ENCODE results near the gene LNX1.

The LNX1 gene

GRCh38 chr4:53592686-53593501 lies 1.6 kb upstream of the LNX1 start:
- Mint-ChIP-seq H3K4me3 (no peak overlapping the region), H3K36me3 (no peaks in the 10 kb centered on the region), H3K27me3 (peaks cover 20% of the 10 kb centered on the region), H3K27ac (no peak overlapping the region), H3K4me1 (peaks cover 9% of the 10 kb centered on the region), H3K9me3 (no peaks in the 10 kb centered on the region)
- DNase-seq (ENCODE audit: low spot score in 2 of 2): no peak
- ATAC-seq (ENCODE audit: low read depth): no peak

DNA sequence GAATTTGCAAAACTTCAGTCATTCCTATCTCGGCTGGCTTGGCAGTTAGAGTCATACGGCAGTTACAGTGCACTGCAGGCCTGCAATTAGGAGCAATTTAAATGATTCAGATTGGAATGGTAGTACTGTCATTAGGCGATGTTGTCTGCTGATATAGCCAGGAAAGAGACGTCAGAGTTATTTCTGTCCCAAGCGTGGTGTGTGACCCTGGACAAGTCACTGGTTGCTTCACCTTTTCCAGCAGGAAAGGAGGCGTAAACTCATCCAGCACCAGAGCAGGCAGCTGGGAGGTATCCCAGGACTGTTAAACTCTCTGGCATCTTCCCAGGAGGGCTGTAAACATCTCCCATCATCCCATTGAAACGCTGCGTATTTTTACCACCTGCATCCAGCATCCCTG lies 836 bp upstream of the LNX1 start:
- Mint-ChIP-seq H3K27me3 (peaks cover 16% of the 10 kb centered on the region), H3K36me3 (no peaks in the 10 kb centered on the region), H3K27ac (no peak overlapping the region), H3K9me3 (no peaks in the 10 kb centered on the region), H3K4me1 (peaks cover 9% of the 10 kb centered on the region), H3K4me3 (no peak overlapping the region)
- DNase-seq (ENCODE audit: low spot score in 2 of 2): no peak
- ATAC-seq (ENCODE audit: low read depth): no peak

DNA sequence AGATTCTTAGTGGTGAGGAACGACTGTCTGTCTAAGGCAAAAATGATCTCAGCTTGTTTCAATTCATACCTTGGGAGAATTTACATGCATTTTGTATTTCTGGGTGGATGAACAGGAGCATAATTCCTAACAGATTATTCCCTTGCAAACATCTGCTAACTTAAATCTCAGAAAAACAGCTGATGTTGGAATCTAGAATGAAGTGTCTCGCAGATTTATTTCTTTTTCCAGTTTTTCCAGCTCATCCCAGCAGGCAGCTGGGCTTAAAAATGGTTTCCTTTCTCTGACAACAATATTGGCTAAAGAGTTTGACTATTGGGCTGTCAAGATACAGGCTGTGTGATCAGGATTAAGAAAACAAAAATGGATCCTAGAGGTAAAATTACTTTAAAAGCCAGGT lies 1.1 kb downstream of the LNX1 start:
- H3K4me1 Mint-ChIP-seq: peaks cover 9% of the 10 kb centered on the region
- no peak overlapping the region for H3K4me3 Mint-ChIP-seq
- H3K27ac Mint-ChIP-seq: no peak overlapping the region
- DNase-seq (ENCODE audit: low spot score in 2 of 2) (no peak), ATAC-seq (ENCODE audit: low read depth) (no peak)
- H3K9me3 Mint-ChIP-seq: no peaks in the 10 kb centered on the region
- H3K27me3 Mint-ChIP-seq: peaks cover 15% of the 10 kb centered on the region
- no peaks in the 10 kb centered on the region for H3K36me3 Mint-ChIP-seq

DNA sequence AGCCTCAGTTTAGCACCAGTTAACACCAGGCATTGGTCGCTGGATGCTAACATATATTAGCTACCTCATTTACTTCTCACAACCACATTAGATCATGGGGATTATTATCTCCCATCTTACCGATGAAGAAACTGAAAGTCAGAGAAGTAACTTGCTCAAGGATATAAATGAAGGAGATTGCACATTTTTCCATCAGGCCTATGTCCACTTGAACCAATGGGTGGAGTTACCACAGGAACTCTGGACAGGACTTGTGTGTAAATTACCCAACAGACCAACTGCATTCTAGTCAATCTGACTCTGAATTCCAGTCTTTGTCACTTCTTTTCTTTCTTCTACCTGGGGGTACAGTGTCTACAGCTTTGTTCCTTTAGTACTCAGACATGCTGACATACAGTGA lies 1.8 kb downstream of the LNX1 start:
- no peaks in the 10 kb centered on the region for H3K9me3 Mint-ChIP-seq
- no peak overlapping the region for H3K27ac Mint-ChIP-seq
- no peak for DNase-seq (ENCODE audit: low spot score in 2 of 2)
- peaks cover 15% of the 10 kb centered on the region for H3K27me3 Mint-ChIP-seq
- no peaks in the 10 kb centered on the region for H3K36me3 Mint-ChIP-seq
- no peak overlapping the region for H3K4me3 Mint-ChIP-seq
- ATAC-seq (ENCODE audit: low read depth): no peak
- H3K4me1 Mint-ChIP-seq: peaks cover 9% of the 10 kb centered on the region

- H3K9me3 Mint-ChIP-seq: no peaks in the 10 kb centered on the region
- DNase-seq (ENCODE audit: low spot score in 2 of 2) (no peak), ATAC-seq (ENCODE audit: low read depth) (no peak)
- H3K27ac Mint-ChIP-seq: no peak overlapping the region
- H3K4me1 Mint-ChIP-seq: peaks cover 5% of the 10 kb centered on the region
- peaks cover 13% of the 10 kb centered on the region for H3K27me3 Mint-ChIP-seq
- H3K36me3 Mint-ChIP-seq: no peaks in the 10 kb centered on the region
- no peak overlapping the region for H3K4me3 Mint-ChIP-seq
Observed at GRCh38 chr4:53587135-53587534, 4.2 kb downstream of the LNX1 start.

DNA sequence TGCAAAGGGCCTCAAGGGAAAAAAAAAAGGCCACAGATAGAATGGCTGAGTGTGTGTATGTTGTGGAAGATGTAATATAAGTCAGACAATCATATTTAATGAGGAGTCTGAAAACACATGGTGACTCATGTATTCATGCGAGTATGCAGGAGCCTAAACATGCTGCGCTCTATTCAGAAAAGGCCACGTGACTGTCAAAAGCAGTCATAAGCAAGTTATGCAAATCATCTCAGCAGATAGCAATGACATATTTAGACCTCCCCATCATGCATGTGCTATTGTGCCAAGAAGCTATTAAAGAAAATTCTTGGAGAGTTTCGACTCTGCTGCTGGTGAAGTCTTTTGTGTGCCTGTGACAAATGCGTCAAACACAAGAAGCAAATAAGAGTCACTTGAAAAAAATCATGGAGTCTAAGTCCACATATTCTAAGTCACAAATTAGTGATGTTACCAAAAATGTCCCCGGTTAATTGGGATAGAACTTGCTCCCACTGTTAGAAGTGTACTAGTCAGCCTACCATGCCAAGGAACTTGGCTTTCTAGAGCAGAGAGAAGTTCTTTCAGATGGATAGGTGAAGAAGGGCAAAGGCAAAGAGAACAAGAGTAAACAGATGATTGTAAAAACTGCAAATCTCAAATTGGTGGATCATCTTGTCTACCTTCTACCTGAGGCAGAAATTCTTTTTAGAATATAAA lies 5.0 kb downstream of the LNX1 start:
- Mint-ChIP-seq H3K4me3 (no peak overlapping the region), H3K4me1 (no peaks in the 10 kb centered on the region), H3K27ac (no peak overlapping the region), H3K27me3 (peaks cover 12% of the 10 kb centered on the region), H3K36me3 (no peaks in the 10 kb centered on the region), H3K9me3 (no peaks in the 10 kb centered on the region)
- no peak for ATAC-seq (ENCODE audit: low read depth)
- no peak for DNase-seq (ENCODE audit: low spot score in 2 of 2)

- DNase-seq (ENCODE audit: low spot score in 2 of 2) (no peak), ATAC-seq (ENCODE audit: low read depth) (no peak)
- Mint-ChIP-seq H3K4me3 (no peak overlapping the region), H3K4me1 (no peaks in the 10 kb centered on the region), H3K36me3 (no peaks in the 10 kb centered on the region), H3K27me3 (peaks cover 14% of the 10 kb centered on the region), H3K27ac (no peak overlapping the region), H3K9me3 (no peaks in the 10 kb centered on the region)
Observed at GRCh38 chr4:53584658-53585057, 6.6 kb downstream of the LNX1 start.

- no peak for DNase-seq (ENCODE audit: low spot score in 2 of 2)
- H3K9me3 Mint-ChIP-seq: no peaks in the 10 kb centered on the region
- no peak for ATAC-seq (ENCODE audit: low read depth)
- no peak overlapping the region for H3K27ac Mint-ChIP-seq
- no peak overlapping the region for H3K4me3 Mint-ChIP-seq
- peaks cover 12% of the 10 kb centered on the region for H3K27me3 Mint-ChIP-seq
- no peaks in the 10 kb centered on the region for H3K36me3 Mint-ChIP-seq
- H3K4me1 Mint-ChIP-seq: no peaks in the 10 kb centered on the region
Observed at GRCh38 chr4:53583513-53583912, 7.8 kb downstream of the LNX1 start.

DNA sequence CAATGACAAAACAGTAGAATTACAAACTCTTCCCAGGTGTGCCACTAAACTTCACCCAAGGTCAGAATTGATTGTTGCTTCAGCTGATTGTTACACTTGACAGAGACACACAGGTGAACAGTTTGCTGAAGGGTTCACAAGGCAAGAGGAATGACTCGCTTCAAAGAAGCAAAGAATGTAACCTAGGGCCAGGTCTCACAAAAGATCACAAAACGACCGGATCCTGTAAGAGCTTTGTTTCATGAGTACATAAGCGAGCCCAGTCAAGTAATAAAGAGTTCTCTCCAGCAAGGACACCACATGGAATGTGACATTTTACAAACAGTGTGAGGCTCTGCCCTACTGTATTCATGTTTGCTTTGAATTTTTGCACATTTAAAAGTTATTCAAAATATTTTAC lies 9.1 kb downstream of the LNX1 start:
- Mint-ChIP-seq H3K4me3 (no peak overlapping the region), H3K4me1 (no peaks in the 10 kb centered on the region), H3K9me3 (no peaks in the 10 kb centered on the region), H3K27ac (no peak overlapping the region), H3K36me3 (no peaks in the 10 kb centered on the region), H3K27me3 (peaks cover 11% of the 10 kb centered on the region)
- DNase-seq (ENCODE audit: low spot score in 2 of 2) (no peak), ATAC-seq (ENCODE audit: low read depth) (no peak)

DNA sequence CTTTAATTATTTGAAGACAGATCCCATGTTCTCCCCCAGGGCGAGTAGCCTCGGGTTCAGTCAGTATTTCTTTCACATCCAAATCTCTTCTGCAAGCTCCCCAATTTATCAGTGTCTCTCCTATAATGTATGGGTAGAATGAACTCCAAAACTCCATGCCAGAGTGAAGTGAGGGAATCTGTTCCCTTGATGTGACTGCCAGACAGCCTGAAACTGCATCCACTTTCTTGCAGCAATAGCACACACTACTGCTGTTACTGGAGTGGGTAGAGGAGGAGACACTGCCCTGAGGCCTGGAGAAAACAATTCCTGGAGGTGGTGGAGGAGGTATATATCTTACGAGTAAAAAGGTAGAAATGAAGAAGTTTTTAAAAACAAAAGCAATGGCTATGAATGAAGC lies 11.0 kb downstream of the LNX1 start:
- H3K4me1 Mint-ChIP-seq: no peaks in the 10 kb centered on the region

GRCh38 chr4:53579826-53580225 lies 11.5 kb downstream of the LNX1 start:
- H3K36me3 Mint-ChIP-seq: no peaks in the 10 kb centered on the region

More for the DNA sequence above, 11.0 kb downstream of the LNX1 start:
- no peak overlapping the region for H3K27ac Mint-ChIP-seq
- peaks cover 11% of the 10 kb centered on the region for H3K27me3 Mint-ChIP-seq
- no peak for DNase-seq (ENCODE audit: low spot score in 2 of 2)
- H3K36me3 Mint-ChIP-seq: no peaks in the 10 kb centered on the region
- H3K4me3 Mint-ChIP-seq: no peak overlapping the region
- no peak for ATAC-seq (ENCODE audit: low read depth)
- H3K9me3 Mint-ChIP-seq: no peaks in the 10 kb centered on the region

GRCh38 chr4:53576676-53577372 lies 14.5 kb downstream of the LNX1 start:
- H3K4me1 Mint-ChIP-seq: no peaks in the 10 kb centered on the region
- no peaks in the 10 kb centered on the region for H3K36me3 Mint-ChIP-seq
- H3K9me3 Mint-ChIP-seq: no peaks in the 10 kb centered on the region
- H3K4me3 Mint-ChIP-seq: no peak overlapping the region
- H3K27ac Mint-ChIP-seq: no peak overlapping the region
- DNase-seq (ENCODE audit: low spot score in 2 of 2) (no peak), ATAC-seq (ENCODE audit: low read depth) (no peak)
- H3K27me3 Mint-ChIP-seq: peaks cover 5% of the 10 kb centered on the region

More at GRCh38 chr4:53579826-53580225, 11.5 kb downstream of the LNX1 start:
- Mint-ChIP-seq H3K27ac (no peak overlapping the region), H3K4me3 (no peak overlapping the region), H3K27me3 (peaks cover 11% of the 10 kb centered on the region), H3K4me1 (no peaks in the 10 kb centered on the region), H3K9me3 (no peaks in the 10 kb centered on the region)
- DNase-seq (ENCODE audit: low spot score in 2 of 2) (no peak), ATAC-seq (ENCODE audit: low read depth) (no peak)

- H3K4me3 Mint-ChIP-seq: no peak overlapping the region
- no peaks in the 10 kb centered on the region for H3K9me3 Mint-ChIP-seq
- no peaks in the 10 kb centered on the region for H3K4me1 Mint-ChIP-seq
- H3K27me3 Mint-ChIP-seq: peaks cover 2% of the 10 kb centered on the region
- H3K36me3 Mint-ChIP-seq: no peaks in the 10 kb centered on the region
- ATAC-seq (ENCODE audit: low read depth) (no peak), DNase-seq (ENCODE audit: low spot score in 2 of 2) (no peak)
- no peak overlapping the region for H3K27ac Mint-ChIP-seq
Observed at GRCh38 chr4:53576071-53576617, 15.1 kb downstream of the LNX1 start.

DNA sequence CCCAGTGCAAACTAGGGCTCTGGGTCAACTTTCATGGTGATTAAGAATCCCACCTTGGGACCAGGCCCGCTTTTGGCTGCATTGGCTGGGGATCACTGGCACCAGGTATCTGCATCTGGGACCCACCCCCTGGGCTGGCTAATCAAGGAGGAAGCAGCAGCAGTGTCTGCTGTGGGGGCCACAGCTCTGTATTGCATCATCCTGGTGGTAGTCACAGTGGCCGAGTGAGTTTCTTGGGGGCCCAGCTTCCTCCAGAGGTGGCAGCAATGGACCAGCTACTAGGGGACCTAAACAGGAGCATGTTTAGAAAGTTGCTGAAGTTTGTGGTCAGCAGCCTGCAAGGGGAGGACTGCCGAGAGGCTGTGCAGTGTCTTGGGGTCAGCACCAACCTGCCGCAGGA lies 15.7 kb downstream of the LNX1 start:
- Mint-ChIP-seq H3K9me3 (no peaks in the 10 kb centered on the region), H3K36me3 (no peaks in the 10 kb centered on the region), H3K27me3 (peaks cover 2% of the 10 kb centered on the region), H3K4me1 (no peaks in the 10 kb centered on the region), H3K27ac (no peak overlapping the region), H3K4me3 (no peak overlapping the region)
- no peak for DNase-seq (ENCODE audit: low spot score in 2 of 2)
- ATAC-seq (ENCODE audit: low read depth): no peak
